HEK293 (cell line): Measurements from ENCODE around the gene NCOA7.

Experiments used
- GLIS2 ChIP-seq: fragments of 450-650 bp; formaldehyde crosslinking; IDR thresholded peaks from 2 replicates; pipeline ENCODE4 v1.5.1; 2016; ENCODE audit warnings: missing biosample characterization, missing genetic modification characterization
- MEIS1 ChIP-seq: sonication (generic); formaldehyde crosslinking; IDR thresholded peaks from 2 replicates; pipeline ENCODE4 v1.8.1; 2022; ENCODE audit warnings: missing genetic modification reagents, mild to moderate bottlenecking, borderline replicate concordance
- MYNN ChIP-seq: fragments of 450-650 bp; formaldehyde crosslinking; IDR thresholded peaks from 2 replicates; pipeline ENCODE4 v1.5.1; 2016; ENCODE audit warnings: missing biosample characterization, missing genetic modification characterization, borderline replicate concordance
- OVOL3 ChIP-seq: fragments of 450-650 bp; formaldehyde crosslinking; IDR thresholded peaks from 2 replicates; pipeline ENCODE4 v1.5.1; 2016; ENCODE audit warnings: missing biosample characterization, missing genetic modification characterization
- RBAK ChIP-seq: fragments of 450-650 bp; formaldehyde crosslinking; IDR thresholded peaks from 2 replicates; pipeline ENCODE4 v1.5.1; 2016; ENCODE audit warnings: missing biosample characterization, missing genetic modification characterization
- SCRT1 ChIP-seq: fragments of 450-650 bp; formaldehyde crosslinking; IDR thresholded peaks from 2 replicates; pipeline ENCODE4 v1.5.1; 2016; ENCODE audit warnings: missing biosample characterization, missing genetic modification characterization, borderline replicate concordance
- SETDB1 ChIP-seq: IDR thresholded peaks from one replicate; pipeline ENCODE4 v1.6.1; 2017; ENCODE audit warnings: mild to moderate bottlenecking, low read length, moderate library complexity, mixed read lengths; ENCODE audit not compliant: insufficient read length
- TCF7L2 ChIP-seq: IDR thresholded peaks from 2 replicates; pipeline ENCODE4 v1.6.1; 2011; ENCODE audit warnings: low read depth, mild to moderate bottlenecking, inconsistent platforms, low read length, moderate library complexity, borderline replicate concordance
- YY1 ChIP-seq: fragments of 450-650 bp; formaldehyde crosslinking; IDR thresholded peaks from 2 replicates; pipeline ENCODE4 v1.5.1; 2018; ENCODE audit warnings: missing biosample characterization, missing genetic modification characterization
- ZBTB20 ChIP-seq: fragments of 450-650 bp; formaldehyde crosslinking; IDR thresholded peaks from 2 replicates; pipeline ENCODE4 v1.5.1; 2016; ENCODE audit warnings: missing biosample characterization, missing genetic modification characterization
- ZBTB48 ChIP-seq: fragments of 450-650 bp; formaldehyde crosslinking; IDR thresholded peaks from 2 replicates; pipeline ENCODE4 v1.5.1; 2016; ENCODE audit warnings: missing biosample characterization, missing genetic modification characterization
- ZBTB8A ChIP-seq: fragments of 450-650 bp; formaldehyde crosslinking; IDR thresholded peaks from 2 replicates; pipeline ENCODE4 v1.5.1; 2016; ENCODE audit warnings: missing biosample characterization, missing genetic modification characterization
- ZNF184 ChIP-seq: fragments of 450-650 bp; IDR thresholded peaks from 2 replicates; pipeline ENCODE4 v1.5.1; 2018; ENCODE audit warnings: missing biosample characterization, mild to moderate bottlenecking, missing genetic modification characterization
- ZNF214 ChIP-seq: fragments of 450-650 bp; formaldehyde crosslinking; IDR thresholded peaks from 2 replicates; pipeline ENCODE4 v1.5.1; 2017; ENCODE audit warnings: missing biosample characterization, mild to moderate bottlenecking, missing genetic modification characterization, borderline replicate concordance
- ZNF223 ChIP-seq: fragments of 450-650 bp; formaldehyde crosslinking; IDR thresholded peaks from 2 replicates; pipeline ENCODE4 v1.5.1; 2016; ENCODE audit warnings: missing biosample characterization, missing genetic modification characterization
- ZNF274 ChIP-seq, 2 experiments: fragments of 200-500 bp in 1 of 2; fragments of 450-650 bp in 1 of 2; sonication (Bioruptor generic) in 1 of 2; formaldehyde crosslinking in 1 of 2; IDR thresholded peaks; 2 replicates each; pipeline versions ENCODE4 v1.5.1 to v1.6.1; 2014 to 2016; ENCODE audit warnings: borderline replicate concordance in 1 of 2, inconsistent platforms in 1 of 2, low read length in 1 of 2, missing biosample characterization in 1 of 2, missing genetic modification characterization in 1 of 2
- ZNF324 ChIP-seq: fragments of 450-650 bp; formaldehyde crosslinking; IDR thresholded peaks from 2 replicates; pipeline ENCODE4 v1.5.1; 2016; ENCODE audit warnings: missing biosample characterization, missing genetic modification characterization
- ZNF404 ChIP-seq: fragments of 450-650 bp; formaldehyde crosslinking; IDR thresholded peaks from 2 replicates; pipeline ENCODE4 v1.5.1; 2017; ENCODE audit warnings: missing biosample characterization, missing genetic modification characterization
- ZNF677 ChIP-seq: fragments of 450-650 bp; IDR thresholded peaks from 2 replicates; pipeline ENCODE4 v1.5.0; 2018; ENCODE audit warnings: missing biosample characterization, mild to moderate bottlenecking, missing genetic modification characterization, moderate library complexity
- ZNF707 ChIP-seq: fragments of 450-650 bp; formaldehyde crosslinking; IDR thresholded peaks from 2 replicates; pipeline ENCODE4 v1.5.1; 2016; ENCODE audit warnings: missing biosample characterization, missing genetic modification characterization
- ZNF830 ChIP-seq: fragments of 450-650 bp; IDR thresholded peaks from 2 replicates; pipeline ENCODE4 v1.5.0; 2018; ENCODE audit warnings: missing biosample characterization, missing genetic modification characterization, low read depth, mild to moderate bottlenecking, moderate library complexity
- TF ChIP-seq, protein P1 (sequence below): fragments of 450-650 bp; formaldehyde crosslinking; IDR thresholded peaks from 2 replicates; pipeline ENCODE4 v1.5.1; 2016; ENCODE audit warnings: missing biosample characterization, missing genetic modification characterization, borderline replicate concordance
- TF ChIP-seq, protein P2 (sequence below): fragments of 450-650 bp; formaldehyde crosslinking; IDR thresholded peaks from 2 replicates; pipeline ENCODE4 v1.5.1; 2016; ENCODE audit warnings: missing biosample characterization, missing genetic modification characterization
- TF ChIP-seq, protein P3 (sequence below): fragments of 450-650 bp; formaldehyde crosslinking; IDR thresholded peaks from 2 replicates; pipeline ENCODE4 v1.5.1; 2017; ENCODE audit warnings: missing biosample characterization, missing genetic modification characterization
- TF ChIP-seq, protein P4 (sequence below): fragments of 450-650 bp; formaldehyde crosslinking; conservative IDR thresholded peaks from 2 replicates; pipeline ENCODE4 v1.5.1; 2016; ENCODE audit warnings: low read depth, missing biosample characterization, missing genetic modification characterization

The NCOA7 gene

DNA sequence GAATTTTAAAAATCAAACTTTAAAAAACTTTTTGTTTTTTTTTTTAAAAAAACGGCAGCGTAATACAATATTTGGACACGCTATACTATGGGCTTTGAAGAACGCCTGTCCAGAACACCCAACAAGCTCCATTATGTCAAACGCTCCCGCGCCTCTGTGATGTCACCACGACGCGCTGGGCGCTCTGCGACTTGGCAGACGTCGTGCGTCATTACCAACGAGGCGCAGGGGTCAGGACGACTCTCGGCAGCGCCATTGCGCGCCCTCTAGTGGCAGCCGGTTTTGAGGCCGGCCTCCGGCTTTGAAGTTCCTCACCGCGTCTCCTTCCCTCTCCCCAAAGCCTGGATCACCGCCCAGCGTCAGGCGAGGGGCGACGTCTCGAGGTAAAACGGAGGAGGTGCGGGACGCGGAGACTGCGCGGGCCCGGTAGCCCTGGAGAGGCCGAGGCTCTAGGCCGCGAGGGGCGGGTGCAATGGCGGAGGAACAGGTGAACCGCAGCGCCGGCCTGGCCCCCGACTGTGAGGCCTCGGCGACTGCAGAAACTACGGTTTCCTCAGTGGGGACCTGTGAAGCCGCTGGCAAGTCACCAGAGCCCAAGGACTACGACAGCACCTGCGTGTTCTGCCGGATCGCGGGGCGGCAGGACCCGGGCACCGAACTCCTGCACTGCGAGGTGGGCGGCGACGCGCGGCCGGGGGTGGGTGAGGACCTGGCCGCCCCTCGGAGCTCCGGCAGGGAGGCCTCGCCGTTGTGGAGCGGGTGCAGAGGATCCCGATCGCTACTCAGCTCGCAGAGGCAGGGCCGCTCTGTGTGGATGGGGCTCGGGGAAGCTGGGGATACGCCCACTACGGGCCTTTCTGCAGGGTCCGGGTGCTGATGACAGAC lies 166.0 kb downstream of the NCOA7 start, which contains the start of gene HINT3 (continued):
- TF ChIP-seq, protein P1, sequence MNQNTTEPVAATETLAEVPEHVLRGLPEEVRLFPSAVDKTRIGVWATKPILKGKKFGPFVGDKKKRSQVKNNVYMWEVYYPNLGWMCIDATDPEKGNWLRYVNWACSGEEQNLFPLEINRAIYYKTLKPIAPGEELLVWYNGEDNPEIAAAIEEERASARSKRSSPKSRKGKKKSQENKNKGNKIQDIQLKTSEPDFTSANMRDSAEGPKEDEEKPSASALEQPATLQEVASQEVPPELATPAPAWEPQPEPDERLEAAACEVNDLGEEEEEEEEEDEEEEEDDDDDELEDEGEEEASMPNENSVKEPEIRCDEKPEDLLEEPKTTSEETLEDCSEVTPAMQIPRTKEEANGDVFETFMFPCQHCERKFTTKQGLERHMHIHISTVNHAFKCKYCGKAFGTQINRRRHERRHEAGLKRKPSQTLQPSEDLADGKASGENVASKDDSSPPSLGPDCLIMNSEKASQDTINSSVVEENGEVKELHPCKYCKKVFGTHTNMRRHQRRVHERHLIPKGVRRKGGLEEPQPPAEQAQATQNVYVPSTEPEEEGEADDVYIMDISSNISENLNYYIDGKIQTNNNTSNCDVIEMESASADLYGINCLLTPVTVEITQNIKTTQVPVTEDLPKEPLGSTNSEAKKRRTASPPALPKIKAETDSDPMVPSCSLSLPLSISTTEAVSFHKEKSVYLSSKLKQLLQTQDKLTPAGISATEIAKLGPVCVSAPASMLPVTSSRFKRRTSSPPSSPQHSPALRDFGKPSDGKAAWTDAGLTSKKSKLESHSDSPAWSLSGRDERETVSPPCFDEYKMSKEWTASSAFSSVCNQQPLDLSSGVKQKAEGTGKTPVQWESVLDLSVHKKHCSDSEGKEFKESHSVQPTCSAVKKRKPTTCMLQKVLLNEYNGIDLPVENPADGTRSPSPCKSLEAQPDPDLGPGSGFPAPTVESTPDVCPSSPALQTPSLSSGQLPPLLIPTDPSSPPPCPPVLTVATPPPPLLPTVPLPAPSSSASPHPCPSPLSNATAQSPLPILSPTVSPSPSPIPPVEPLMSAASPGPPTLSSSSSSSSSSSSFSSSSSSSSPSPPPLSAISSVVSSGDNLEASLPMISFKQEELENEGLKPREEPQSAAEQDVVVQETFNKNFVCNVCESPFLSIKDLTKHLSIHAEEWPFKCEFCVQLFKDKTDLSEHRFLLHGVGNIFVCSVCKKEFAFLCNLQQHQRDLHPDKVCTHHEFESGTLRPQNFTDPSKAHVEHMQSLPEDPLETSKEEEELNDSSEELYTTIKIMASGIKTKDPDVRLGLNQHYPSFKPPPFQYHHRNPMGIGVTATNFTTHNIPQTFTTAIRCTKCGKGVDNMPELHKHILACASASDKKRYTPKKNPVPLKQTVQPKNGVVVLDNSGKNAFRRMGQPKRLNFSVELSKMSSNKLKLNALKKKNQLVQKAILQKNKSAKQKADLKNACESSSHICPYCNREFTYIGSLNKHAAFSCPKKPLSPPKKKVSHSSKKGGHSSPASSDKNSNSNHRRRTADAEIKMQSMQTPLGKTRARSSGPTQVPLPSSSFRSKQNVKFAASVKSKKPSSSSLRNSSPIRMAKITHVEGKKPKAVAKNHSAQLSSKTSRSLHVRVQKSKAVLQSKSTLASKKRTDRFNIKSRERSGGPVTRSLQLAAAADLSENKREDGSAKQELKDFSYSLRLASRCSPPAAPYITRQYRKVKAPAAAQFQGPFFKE = no peak
- peak; percentile 65 for TF ChIP-seq SETDB1
- peak; percentile 96 for TF ChIP-seq ZBTB8A (tag by site-specific recombination)
- TF ChIP-seq YY1 (tag by site-specific recombination) = peak; percentile 98
- peak; percentile 43 for TF ChIP-seq OVOL3 (tag by site-specific recombination)
- TF ChIP-seq SCRT1 (tag by site-specific recombination) = peak; percentile 91
- TF ChIP-seq ZNF274 (IDR thresholded peaks at IDR 0.05; ENCODE audit: low read length) = no peak
- no peak for TF ChIP-seq ZNF274 (tag by site-specific recombination; IDR thresholded peaks at IDR 0.05; ENCODE audit: borderline replicate concordance)
- TF ChIP-seq MYNN (tag by site-specific recombination) = peak; percentile 32; the same call in 1 of the 2 replicates
- TF ChIP-seq ZNF184 (tag by site-specific recombination) = 0 out of 2 replicates have a peak, but pooled peaks have one; percentile 10
- peak; percentile 89 for TF ChIP-seq GLIS2 (tag by site-specific recombination)
- TF ChIP-seq ZNF324 (tag by site-specific recombination) = peak; percentile 87; the same call in 1 of the 2 replicates
- TF ChIP-seq ZNF707 (tag by site-specific recombination) = no peak
- peak; percentile 94 for TF ChIP-seq ZBTB20 (tag by site-specific recombination)
- no peak for TF ChIP-seq MEIS1 (CRISPR knock-in tag)
- no peak for TF ChIP-seq ZNF404 (tag by site-specific recombination)
- TF ChIP-seq, protein P2, sequence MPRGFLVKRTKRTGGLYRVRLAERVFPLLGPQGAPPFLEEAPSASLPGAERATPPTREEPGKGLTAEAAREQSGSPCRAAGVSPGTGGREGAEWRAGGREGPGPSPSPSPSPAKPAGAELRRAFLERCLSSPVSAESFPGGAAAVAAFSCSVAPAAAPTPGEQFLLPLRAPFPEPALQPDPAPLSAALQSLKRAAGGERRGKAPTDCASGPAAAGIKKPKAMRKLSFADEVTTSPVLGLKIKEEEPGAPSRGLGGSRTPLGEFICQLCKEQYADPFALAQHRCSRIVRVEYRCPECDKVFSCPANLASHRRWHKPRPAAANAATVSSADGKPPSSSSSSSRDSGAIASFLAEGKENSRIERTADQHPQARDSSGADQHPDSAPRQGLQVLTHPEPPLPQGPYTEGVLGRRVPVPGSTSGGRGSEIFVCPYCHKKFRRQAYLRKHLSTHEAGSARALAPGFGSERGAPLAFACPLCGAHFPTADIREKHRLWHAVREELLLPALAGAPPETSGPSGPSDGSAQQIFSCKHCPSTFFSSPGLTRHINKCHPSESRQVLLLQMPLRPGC (tag by site-specific recombination) = peak; percentile 79
- TF ChIP-seq, protein P3, sequence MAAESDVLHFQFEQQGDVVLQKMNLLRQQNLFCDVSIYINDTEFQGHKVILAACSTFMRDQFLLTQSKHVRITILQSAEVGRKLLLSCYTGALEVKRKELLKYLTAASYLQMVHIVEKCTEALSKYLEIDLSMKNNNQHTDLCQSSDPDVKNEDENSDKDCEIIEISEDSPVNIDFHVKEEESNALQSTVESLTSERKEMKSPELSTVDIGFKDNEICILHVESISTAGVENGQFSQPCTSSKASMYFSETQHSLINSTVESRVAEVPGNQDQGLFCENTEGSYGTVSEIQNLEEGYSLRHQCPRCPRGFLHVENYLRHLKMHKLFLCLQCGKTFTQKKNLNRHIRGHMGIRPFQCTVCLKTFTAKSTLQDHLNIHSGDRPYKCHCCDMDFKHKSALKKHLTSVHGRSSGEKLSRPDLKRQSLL (tag by site-specific recombination) = peak; percentile 79
- 0 out of 2 replicates have a peak, but pooled peaks have one; percentile 9 for TF ChIP-seq ZNF677 (tag by site-specific recombination)
- peak; percentile 100 for TF ChIP-seq TCF7L2
- TF ChIP-seq ZNF214 (tag by site-specific recombination) = no peak
- no peak for TF ChIP-seq RBAK (tag by site-specific recombination)
- TF ChIP-seq ZNF223 (tag by site-specific recombination) = peak; percentile 89
- no peak for TF ChIP-seq ZNF830 (tag by site-specific recombination)
- TF ChIP-seq ZBTB48 (tag by site-specific recombination) = peak; percentile 89
- TF ChIP-seq, protein P4, sequence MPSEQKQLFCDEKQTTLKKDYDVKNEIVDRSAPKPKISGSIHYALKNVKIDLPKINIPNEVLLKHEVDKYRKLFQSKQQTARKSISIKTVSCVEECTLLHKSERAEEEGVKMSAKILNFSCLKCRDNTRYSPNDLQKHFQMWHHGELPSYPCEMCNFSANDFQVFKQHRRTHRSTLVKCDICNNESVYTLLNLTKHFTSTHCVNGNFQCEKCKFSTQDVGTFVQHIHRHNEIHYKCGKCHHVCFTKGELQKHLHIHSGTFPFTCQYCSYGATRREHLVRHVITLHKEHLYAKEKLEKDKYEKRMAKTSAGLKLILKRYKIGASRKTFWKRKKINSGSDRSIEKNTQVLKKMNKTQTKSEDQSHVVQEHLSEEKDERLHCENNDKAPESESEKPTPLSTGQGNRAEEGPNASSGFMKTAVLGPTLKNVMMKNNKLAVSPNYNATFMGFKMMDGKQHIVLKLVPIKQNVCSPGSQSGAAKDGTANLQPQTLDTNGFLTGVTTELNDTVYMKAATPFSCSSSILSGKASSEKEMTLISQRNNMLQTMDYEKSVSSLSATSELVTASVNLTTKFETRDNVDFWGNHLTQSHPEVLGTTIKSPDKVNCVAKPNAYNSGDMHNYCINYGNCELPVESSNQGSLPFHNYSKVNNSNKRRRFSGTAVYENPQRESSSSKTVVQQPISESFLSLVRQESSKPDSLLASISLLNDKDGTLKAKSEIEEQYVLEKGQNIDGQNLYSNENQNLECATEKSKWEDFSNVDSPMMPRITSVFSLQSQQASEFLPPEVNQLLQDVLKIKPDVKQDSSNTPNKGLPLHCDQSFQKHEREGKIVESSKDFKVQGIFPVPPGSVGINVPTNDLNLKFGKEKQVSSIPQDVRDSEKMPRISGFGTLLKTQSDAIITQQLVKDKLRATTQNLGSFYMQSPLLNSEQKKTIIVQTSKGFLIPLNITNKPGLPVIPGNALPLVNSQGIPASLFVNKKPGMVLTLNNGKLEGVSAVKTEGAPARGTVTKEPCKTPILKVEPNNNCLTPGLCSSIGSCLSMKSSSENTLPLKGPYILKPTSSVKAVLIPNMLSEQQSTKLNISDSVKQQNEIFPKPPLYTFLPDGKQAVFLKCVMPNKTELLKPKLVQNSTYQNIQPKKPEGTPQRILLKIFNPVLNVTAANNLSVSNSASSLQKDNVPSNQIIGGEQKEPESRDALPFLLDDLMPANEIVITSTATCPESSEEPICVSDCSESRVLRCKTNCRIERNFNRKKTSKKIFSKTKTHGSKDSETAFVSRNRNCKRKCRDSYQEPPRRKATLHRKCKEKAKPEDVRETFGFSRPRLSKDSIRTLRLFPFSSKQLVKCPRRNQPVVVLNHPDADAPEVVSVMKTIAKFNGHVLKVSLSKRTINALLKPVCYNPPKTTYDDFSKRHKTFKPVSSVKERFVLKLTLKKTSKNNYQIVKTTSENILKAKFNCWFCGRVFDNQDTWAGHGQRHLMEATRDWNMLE (tag by site-specific recombination) = peak; percentile 55; the same call in 1 of the 2 replicates
